HepG2 (cell line): ENCODE measurements around the gene MTA2. TPM values are rescaled to one million over a fixed set of nuclear protein-coding genes. Genes with fewer than 3 reads are reported as not detected.

Source experiments
- AKNA ChIP-seq: sonication (generic); formaldehyde crosslinking; IDR thresholded peaks from 2 replicates; pipeline ENCODE4 v1.4.0; 2020; ENCODE audit warnings: missing genetic modification reagents, borderline replicate concordance
- ARNTL ChIP-seq: sonication (generic); formaldehyde crosslinking; IDR thresholded peaks from 2 replicates; pipeline ENCODE4 v1.4.0; 2020; ENCODE audit warnings: mild to moderate bottlenecking, missing genetic modification reagents
- ATF7-NPFF ChIP-seq: sonication (generic); formaldehyde crosslinking; IDR thresholded peaks from 2 replicates; pipeline ENCODE4 v1.8.1; 2023; ENCODE audit warnings: mild to moderate bottlenecking, low read depth, missing genetic modification reagents, moderate library complexity
- GABPB1 ChIP-seq: IDR thresholded peaks from 2 replicates; pipeline ENCODE4 v1.6.1; 2016; ENCODE audit warnings: mild to moderate bottlenecking, missing genetic modification reagents, moderate library complexity, missing compliant biosample characterization
- HNF4G ChIP-seq, 2 experiments: sonication (generic) in 1 of 2; formaldehyde crosslinking in 1 of 2; IDR thresholded peaks; 2 replicates each; pipeline versions ENCODE4 v1.4.0 to v1.6.1; 2011 to 2020; ENCODE audit warnings: borderline replicate concordance in 2 of 2, low read depth in 2 of 2, mild to moderate bottlenecking in 2 of 2, low read length in 1 of 2, missing genetic modification reagents in 1 of 2, moderate library complexity in 1 of 2
- MBD4 ChIP-seq: IDR thresholded peaks from 2 replicates; pipeline ENCODE4 v1.6.1; 2012; ENCODE audit warnings: low read length, inconsistent platforms, borderline replicate concordance
- NFAT5 ChIP-seq: sonication (generic); formaldehyde crosslinking; IDR thresholded peaks from 2 replicates; pipeline ENCODE4 v1.4.0; 2020; ENCODE audit warnings: missing genetic modification reagents
- ZNF12 ChIP-seq: sonication (generic); formaldehyde crosslinking; IDR thresholded peaks from 2 replicates; pipeline ENCODE4 v1.5.0; 2020; ENCODE audit warnings: missing genetic modification reagents
- ZNF761 ChIP-seq: sonication (generic); formaldehyde crosslinking; conservative IDR thresholded peaks from 2 replicates; pipeline ENCODE4 v1.4.0; 2020; ENCODE audit warnings: mild to moderate bottlenecking, missing genetic modification reagents
- polyA plus RNA-seq, 8 experiments: library from polyadenylated mRNA; depleted of rRNA in 3 of 8; stranded (reverse) in 7 of 8; unstranded in 1 of 8; fragments of >200 nt; fragmentation: Illumina TruSeq in 4 of 8; extraction: Trizol in 4 of 8; gene quantifications; 2 replicates each; pipeline versions ENCODE4 v1.2.1 to v1.2.3, GENCODE V29; 2011 to 2016; ENCODE audit warnings: low read depth in 4 of 8, missing spikeins in 1 of 8, mixed read lengths in 1 of 8; ENCODE audit not compliant: insufficient read depth in 1 of 8
- total RNA-seq, 5 experiments: library from RNA; depleted of rRNA; stranded (reverse); fragments of >200 nt; fragmentation: Illumina TruSeq; extraction: Trizol; gene quantifications; 2 replicates each; pipeline ENCODE4 v1.2.3, GENCODE V29; 2016; ENCODE audit warnings: low read depth in 1 of 5
- TF ChIP-seq, protein P1 (sequence below): sonication (generic); formaldehyde crosslinking; IDR thresholded peaks from 2 replicates; pipeline ENCODE4 v1.8.0; 2022; ENCODE audit warnings: mild to moderate bottlenecking, missing genetic modification reagents
- TF ChIP-seq, protein P2 (sequence below): sonication (generic); formaldehyde crosslinking; IDR thresholded peaks from 2 replicates; pipeline ENCODE4 v1.4.0; 2020; ENCODE audit warnings: mild to moderate bottlenecking, missing genetic modification reagents
- TF ChIP-seq, protein P3 (sequence below): sonication (generic); formaldehyde crosslinking; IDR thresholded peaks from 2 replicates; pipeline ENCODE4 v1.9.0; 2022; ENCODE audit warnings: low read depth, missing genetic modification reagents

Gene MTA2
- total and polyA plus RNA-seq, 2 of the 13 experiments (the other 11 are each of a cell fraction or from before 2014, with no cell fraction given) = 14.0 to 70.0 TPM

DNA sequence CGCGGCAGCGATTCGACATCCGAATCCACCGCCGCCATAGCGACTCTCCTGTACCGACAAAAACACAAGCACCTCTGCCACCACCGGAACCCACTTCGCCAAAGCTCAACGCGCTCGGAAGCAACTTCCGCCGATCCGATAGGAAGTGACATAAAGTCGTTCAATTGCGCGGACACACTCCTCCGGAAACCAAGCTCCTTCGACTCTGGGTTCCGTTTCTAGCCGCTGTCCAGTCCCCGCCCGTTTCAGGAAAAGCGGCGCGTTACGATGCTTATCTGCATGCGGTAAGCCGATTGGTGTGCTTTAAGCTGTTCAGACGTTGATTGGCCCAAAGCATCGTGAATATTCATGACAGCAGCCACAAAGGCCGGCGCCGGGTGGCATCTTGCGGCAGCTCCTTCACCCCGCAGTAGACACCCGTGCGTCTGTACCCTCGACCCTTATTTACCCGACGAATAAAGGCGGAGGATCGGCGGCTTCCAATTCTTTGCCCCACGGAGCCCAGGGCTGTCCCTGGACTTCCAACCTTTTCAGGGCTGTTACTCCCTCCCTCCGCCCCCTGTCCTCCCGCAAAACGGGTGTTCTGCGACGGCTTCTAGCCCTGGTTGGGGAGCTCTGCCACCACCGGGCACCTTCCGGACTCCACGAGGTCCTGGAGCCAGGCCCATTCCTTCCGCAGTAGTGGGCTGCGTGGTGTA is 10.1 kb downstream of the MTA2 start, which contains the start of gene TUT1 (continued):
- TF ChIP-seq AKNA (CRISPR knock-in tag) = no peak
- TF ChIP-seq ZNF12 (CRISPR knock-in tag) = 0 out of 2 replicates have a peak, but pooled peaks have one; percentile 7
- TF ChIP-seq ARNTL (CRISPR knock-in tag) = peak; percentile 41; the same call in 1 of the 2 replicates
- TF ChIP-seq, protein P1, sequence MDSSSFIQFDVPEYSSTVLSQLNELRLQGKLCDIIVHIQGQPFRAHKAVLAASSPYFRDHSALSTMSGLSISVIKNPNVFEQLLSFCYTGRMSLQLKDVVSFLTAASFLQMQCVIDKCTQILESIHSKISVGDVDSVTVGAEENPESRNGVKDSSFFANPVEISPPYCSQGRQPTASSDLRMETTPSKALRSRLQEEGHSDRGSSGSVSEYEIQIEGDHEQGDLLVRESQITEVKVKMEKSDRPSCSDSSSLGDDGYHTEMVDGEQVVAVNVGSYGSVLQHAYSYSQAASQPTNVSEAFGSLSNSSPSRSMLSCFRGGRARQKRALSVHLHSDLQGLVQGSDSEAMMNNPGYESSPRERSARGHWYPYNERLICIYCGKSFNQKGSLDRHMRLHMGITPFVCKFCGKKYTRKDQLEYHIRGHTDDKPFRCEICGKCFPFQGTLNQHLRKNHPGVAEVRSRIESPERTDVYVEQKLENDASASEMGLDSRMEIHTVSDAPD (CRISPR knock-in tag) = peak; percentile 83
- TF ChIP-seq, protein P2, sequence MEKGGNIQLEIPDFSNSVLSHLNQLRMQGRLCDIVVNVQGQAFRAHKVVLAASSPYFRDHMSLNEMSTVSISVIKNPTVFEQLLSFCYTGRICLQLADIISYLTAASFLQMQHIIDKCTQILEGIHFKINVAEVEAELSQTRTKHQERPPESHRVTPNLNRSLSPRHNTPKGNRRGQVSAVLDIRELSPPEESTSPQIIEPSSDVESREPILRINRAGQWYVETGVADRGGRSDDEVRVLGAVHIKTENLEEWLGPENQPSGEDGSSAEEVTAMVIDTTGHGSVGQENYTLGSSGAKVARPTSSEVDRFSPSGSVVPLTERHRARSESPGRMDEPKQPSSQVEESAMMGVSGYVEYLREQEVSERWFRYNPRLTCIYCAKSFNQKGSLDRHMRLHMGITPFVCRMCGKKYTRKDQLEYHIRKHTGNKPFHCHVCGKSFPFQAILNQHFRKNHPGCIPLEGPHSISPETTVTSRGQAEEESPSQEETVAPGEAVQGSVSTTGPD = peak; percentile 82; the same call in 1 of the 2 replicates
- peak; percentile 70; the same call in 1 of the 2 replicates for TF ChIP-seq ZNF761 (CRISPR knock-in tag)
- no peak for TF ChIP-seq MBD4
- TF ChIP-seq ATF7-NPFF (CRISPR knock-in tag) = peak; percentile 93
- no peak for TF ChIP-seq NFAT5 (CRISPR knock-in tag)
- TF ChIP-seq, protein P3, sequence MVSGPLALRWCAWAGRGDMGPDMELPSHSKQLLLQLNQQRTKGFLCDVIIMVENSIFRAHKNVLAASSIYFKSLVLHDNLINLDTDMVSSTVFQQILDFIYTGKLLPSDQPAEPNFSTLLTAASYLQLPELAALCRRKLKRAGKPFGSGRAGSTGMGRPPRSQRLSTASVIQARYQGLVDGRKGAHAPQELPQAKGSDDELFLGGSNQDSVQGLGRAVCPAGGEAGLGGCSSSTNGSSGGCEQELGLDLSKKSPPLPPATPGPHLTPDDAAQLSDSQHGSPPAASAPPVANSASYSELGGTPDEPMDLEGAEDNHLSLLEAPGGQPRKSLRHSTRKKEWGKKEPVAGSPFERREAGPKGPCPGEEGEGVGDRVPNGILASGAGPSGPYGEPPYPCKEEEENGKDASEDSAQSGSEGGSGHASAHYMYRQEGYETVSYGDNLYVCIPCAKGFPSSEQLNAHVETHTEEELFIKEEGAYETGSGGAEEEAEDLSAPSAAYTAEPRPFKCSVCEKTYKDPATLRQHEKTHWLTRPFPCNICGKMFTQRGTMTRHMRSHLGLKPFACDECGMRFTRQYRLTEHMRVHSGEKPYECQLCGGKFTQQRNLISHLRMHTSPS (CRISPR knock-in tag) = peak; percentile 81; the same call in 1 of the 2 replicates
- TF ChIP-seq HNF4G (IDR thresholded peaks at IDR 0.05; ENCODE audit: borderline replicate concordance, low read depth, low read length) = peak; percentile 49; the same call in 1 of the 2 replicates
- TF ChIP-seq HNF4G (CRISPR knock-in tag; IDR thresholded peaks at IDR 0.05; ENCODE audit: borderline replicate concordance, low read depth) = peak; percentile 30; the same call in 1 of the 2 replicates
- peak; percentile 98 for TF ChIP-seq GABPB1
